ENCODE data around the gene STON1. TPM values are rescaled to one million over a fixed set of nuclear protein-coding genes. Genes with fewer than 3 reads are reported as not detected.

STON1 gene
- total RNA-seq, 1 donor from 2014 or later: 13.2 TPM

DNA sequence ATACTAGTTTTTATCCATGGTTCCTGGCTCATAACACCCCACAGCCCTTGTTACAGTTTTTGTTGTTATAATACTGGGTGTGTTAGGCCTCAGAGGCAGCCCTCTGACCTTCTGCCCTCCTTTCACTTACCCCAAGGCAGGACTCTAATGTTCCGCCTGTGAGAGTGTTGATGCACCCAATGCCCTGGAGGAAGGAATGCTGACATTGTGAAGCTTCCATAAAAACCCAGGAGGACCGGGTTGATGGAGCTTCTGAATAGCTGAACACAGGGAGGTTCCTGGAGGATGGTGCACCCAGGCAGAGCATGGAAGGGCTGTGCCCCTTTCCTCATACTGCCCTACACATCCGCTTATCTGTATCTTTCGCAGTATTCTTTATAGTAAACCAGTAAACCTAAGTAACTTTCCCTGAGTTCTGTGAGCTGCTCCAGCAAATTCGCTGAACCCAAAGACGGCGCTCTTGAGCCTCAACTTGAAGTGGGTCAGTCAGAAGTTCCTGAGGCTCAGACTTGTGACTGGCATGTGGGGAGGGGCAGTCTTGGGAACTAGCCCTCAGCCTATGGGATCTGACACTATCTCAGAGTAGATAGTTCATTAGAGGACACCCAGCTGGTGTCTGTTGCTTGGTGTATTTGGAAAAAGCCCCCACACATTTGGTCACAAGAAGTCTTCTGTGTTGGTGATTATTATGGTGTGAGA is 10.4 kb downstream of the STON1 start:
- TF ChIP-seq, protein P1, sequence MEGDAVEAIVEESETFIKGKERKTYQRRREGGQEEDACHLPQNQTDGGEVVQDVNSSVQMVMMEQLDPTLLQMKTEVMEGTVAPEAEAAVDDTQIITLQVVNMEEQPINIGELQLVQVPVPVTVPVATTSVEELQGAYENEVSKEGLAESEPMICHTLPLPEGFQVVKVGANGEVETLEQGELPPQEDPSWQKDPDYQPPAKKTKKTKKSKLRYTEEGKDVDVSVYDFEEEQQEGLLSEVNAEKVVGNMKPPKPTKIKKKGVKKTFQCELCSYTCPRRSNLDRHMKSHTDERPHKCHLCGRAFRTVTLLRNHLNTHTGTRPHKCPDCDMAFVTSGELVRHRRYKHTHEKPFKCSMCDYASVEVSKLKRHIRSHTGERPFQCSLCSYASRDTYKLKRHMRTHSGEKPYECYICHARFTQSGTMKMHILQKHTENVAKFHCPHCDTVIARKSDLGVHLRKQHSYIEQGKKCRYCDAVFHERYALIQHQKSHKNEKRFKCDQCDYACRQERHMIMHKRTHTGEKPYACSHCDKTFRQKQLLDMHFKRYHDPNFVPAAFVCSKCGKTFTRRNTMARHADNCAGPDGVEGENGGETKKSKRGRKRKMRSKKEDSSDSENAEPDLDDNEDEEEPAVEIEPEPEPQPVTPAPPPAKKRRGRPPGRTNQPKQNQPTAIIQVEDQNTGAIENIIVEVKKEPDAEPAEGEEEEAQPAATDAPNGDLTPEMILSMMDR (conservative IDR thresholded peaks at IDR 0.05): no peak
- Mint-ChIP-seq H3K4me3 (no peak overlapping the region), H3K4me1 (peaks cover 11% of the 10 kb centered on the region), H3K27ac (ENCODE audit: unreplicated experiment) (no peak overlapping the region), H3K9me3 (no peaks in the 10 kb centered on the region), H3K27me3 (ENCODE audit: low read depth) (no peaks in the 10 kb centered on the region), H3K36me3 (ENCODE audit: low read depth) (no peaks in the 10 kb centered on the region)
- no peak for DNase-seq (ENCODE audit: low read depth, low spot score)

DNA sequence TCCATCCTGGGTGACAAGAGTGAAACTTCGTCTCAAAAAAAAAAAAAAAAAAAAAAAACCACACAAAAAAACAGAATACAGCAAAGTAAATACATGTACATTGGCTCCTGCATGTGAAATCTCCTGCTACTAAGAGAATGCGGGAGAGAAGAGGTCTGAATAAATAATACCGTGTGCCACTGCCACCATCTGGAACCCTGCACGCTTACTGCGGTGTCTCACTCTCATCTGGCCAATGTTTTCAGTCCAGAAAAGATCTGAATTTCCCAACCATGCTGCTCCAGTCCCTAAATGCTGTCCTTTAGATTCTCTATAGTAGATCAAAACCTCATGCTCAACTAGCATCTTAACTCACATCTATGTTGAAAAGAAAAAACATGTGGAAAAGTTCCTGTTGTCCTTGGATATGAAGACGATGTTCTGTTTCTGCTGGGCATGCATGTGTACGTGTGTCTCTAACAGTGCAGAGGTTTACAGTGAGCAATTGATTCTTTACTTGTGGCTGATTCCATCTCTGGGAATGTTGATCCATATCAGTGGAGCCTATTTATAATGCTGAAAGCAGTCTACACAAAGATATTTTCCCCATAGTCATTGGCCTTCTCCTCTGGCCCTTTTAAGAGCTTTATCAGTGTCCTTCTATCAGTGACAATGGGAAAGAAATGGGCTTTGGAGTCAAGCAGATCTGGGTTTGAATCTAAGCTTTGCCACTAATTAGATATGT is 11.9 kb downstream of the STON1 start:
- no peak overlapping the region for H3K4me3 Mint-ChIP-seq
- H3K36me3 Mint-ChIP-seq (ENCODE audit: low read depth): no peaks in the 10 kb centered on the region
- H3K27ac Mint-ChIP-seq (ENCODE audit: unreplicated experiment): no peak overlapping the region

GRCh38 chr2:48543895-48544294 is 13.9 kb downstream of the STON1 start:
- Mint-ChIP-seq H3K4me3 (no peak overlapping the region), H3K36me3 (ENCODE audit: low read depth) (no peaks in the 10 kb centered on the region), H3K4me1 (peaks cover 39% of the 10 kb centered on the region), H3K27me3 (ENCODE audit: low read depth) (no peaks in the 10 kb centered on the region), H3K27ac (ENCODE audit: unreplicated experiment) (no peak overlapping the region), H3K9me3 (no peaks in the 10 kb centered on the region)
- DNase-seq (ENCODE audit: low read depth, low spot score): no peak
- TF ChIP-seq, protein P1 (conservative IDR thresholded peaks at IDR 0.05): no peak

More for the DNA sequence above, 11.9 kb downstream of the STON1 start:
- Mint-ChIP-seq H3K27me3 (ENCODE audit: low read depth) (no peaks in the 10 kb centered on the region), H3K4me1 (peaks cover 19% of the 10 kb centered on the region), H3K9me3 (no peaks in the 10 kb centered on the region)
- DNase-seq (ENCODE audit: low read depth, low spot score): no peak
- TF ChIP-seq, protein P1 (conservative IDR thresholded peaks at IDR 0.05): no peak

DNA sequence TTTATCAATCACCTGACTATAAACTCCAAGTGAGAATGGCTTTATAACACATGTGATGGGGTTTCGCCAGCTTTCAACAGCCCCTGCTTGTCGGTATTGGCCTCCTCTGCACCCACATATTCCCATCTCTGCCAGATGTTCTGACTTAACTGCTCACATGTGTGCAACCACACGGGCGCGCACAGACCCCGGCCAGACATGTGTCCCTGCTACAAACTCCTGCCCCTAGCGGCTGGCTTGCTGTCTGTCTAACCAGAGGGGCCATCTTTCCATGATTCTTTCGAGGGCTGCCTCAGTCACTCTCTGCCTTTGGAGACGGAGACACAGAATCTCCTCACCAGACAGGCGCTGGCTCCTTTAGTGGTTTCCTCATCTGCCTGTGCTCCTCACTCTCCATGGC is 15.3 kb downstream of the STON1 start:
- DNase-seq (ENCODE audit: low read depth, low spot score): no peak
- Mint-ChIP-seq H3K27ac (ENCODE audit: unreplicated experiment) (no peak overlapping the region), H3K36me3 (ENCODE audit: low read depth) (no peaks in the 10 kb centered on the region), H3K9me3 (no peaks in the 10 kb centered on the region), H3K27me3 (ENCODE audit: low read depth) (no peaks in the 10 kb centered on the region), H3K4me3 (no peak overlapping the region), H3K4me1 (peaks cover 35% of the 10 kb centered on the region)
- TF ChIP-seq, protein P1 (conservative IDR thresholded peaks at IDR 0.05): no peak

- no peak overlapping the region for H3K4me3 Mint-ChIP-seq
- no peak overlapping the region for H3K27ac Mint-ChIP-seq (ENCODE audit: unreplicated experiment)
- DNase-seq (ENCODE audit: low read depth, low spot score): no peak
- H3K27me3 Mint-ChIP-seq (ENCODE audit: low read depth): no peaks in the 10 kb centered on the region
- peaks cover 5% of the 10 kb centered on the region for H3K9me3 Mint-ChIP-seq
- peaks cover 10% of the 10 kb centered on the region for H3K36me3 Mint-ChIP-seq (ENCODE audit: low read depth)
- TF ChIP-seq, protein P1 (conservative IDR thresholded peaks at IDR 0.05): no peak
- peaks cover 35% of the 10 kb centered on the region for H3K4me1 Mint-ChIP-seq
Measured at GRCh38 chr2:48548840-48549239, 18.9 kb downstream of the STON1 start.

Measured in neural crest cell (in vitro differentiated cells).